UCSD-AML1 (cell line): Measurements from ENCODE around the gene ERCC4.

Experiments
- DNase-seq: peaks from one replicate; lab custom pipeline; 2025; ENCODE audit not compliant: unreplicated experiment; lab: John Stamatoyannopoulos, UW

Gene ERCC4

GRCh38 chr16:13992322-13992721, 72.4 kb downstream of the ERCC4 start:
- no peak for DNase-seq

- DNase-seq, result no peak
Observed at GRCh38 chr16:13992976-13993375, 73.0 kb downstream of the ERCC4 start.

- no peak for DNase-seq
Observed at GRCh38 chr16:13994239-13995106, 74.5 kb downstream of the ERCC4 start.

GRCh38 chr16:13995194-13995593, 75.2 kb downstream of the ERCC4 start:
- no peak for DNase-seq

GRCh38 chr16:13996778-13997288, 76.9 kb downstream of the ERCC4 start:
- DNase-seq, result no peak

- no peak for DNase-seq
Observed at GRCh38 chr16:13997526-13997925, 77.6 kb downstream of the ERCC4 start.

GRCh38 chr16:13997933-13998332, 78.0 kb downstream of the ERCC4 start:
- DNase-seq, result no peak

GRCh38 chr16:13999071-13999894, 79.3 kb downstream of the ERCC4 start:
- no peak for DNase-seq

GRCh38 chr16:13999895-14000425, 80.0 kb downstream of the ERCC4 start:
- DNase-seq, result no peak

GRCh38 chr16:14001521-14001920, 81.6 kb downstream of the ERCC4 start:
- no peak for DNase-seq
